ENCODE data around the gene UQCC2. TPM values are rescaled to one million over a fixed set of nuclear protein-coding genes. Genes with fewer than 3 reads are reported as not detected.

UQCC2 gene
- total RNA-seq, 1 donor from 2014 or later: 208 TPM

GRCh38 chr6:33670086-33670660, 41.3 kb downstream of the UQCC2 start:
- intact Hi-C loops (cut with DNase I): no loop called here
- DNase-seq (no peak), ATAC-seq (ENCODE audit: poor library complexity) (no peak)

DNA sequence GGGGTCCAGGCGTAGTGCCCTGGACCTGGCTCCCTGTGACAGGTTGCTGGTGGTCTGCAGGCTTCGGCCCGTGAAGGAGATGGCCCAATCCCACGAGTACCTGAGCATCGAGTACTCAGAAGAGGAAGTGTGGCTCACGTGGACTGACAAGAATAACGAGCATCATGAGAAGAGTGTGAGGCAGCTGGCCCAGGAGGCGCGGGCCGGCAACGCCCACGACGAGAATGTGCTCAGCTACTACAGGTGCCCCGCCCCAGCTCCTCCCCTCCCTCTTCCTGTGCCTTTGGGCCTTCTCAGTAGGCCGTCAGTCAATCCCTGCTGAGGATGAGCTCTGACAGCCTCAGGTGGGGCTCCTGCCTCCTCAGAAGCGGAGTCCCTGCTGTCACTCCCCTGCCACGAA, 42.6 kb downstream of the UQCC2 start:
- DNase-seq (no peak), ATAC-seq (ENCODE audit: poor library complexity) (no peak)
- intact Hi-C loops (cut with DNase I): no loop called here

- ATAC-seq (ENCODE audit: poor library complexity) (no peak), DNase-seq (no peak)
- intact Hi-C loops (cut with DNase I): no loop called here
Measured at GRCh38 chr6:33668328-33668727, 43.2 kb downstream of the UQCC2 start.

DNA sequence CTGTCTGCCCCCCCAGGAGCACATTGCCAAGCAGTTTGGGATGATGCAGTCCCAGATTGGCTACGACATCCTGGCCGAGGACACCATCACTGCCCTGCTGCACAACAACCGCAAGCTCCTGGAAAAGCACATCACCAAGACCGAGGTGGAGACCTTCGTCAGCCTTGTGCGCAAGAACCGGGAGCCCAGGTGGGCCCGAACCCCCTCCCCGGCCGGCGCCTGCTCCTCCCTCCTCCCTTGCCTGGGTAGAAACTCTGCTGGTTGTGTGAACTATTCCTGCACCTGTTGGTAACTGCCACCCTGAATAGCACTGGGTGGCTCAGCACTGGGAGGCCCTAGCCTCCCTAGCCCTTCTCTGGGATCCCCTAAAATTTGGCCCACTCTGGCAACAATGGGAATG, 43.7 kb downstream of the UQCC2 start:
- no peak for DNase-seq
- no peak for ATAC-seq (ENCODE audit: poor library complexity)

GRCh38 chr6:33667072-33667471, 44.4 kb downstream of the UQCC2 start:
- ATAC-seq (ENCODE audit: poor library complexity): no peak
- intact Hi-C loops (cut with DNase I): no loop called here
- no peak for DNase-seq

More for the DNA sequence above, 43.7 kb downstream of the UQCC2 start:
- intact Hi-C loops (cut with DNase I): no loop called here

GRCh38 chr6:33665957-33666356, 45.5 kb downstream of the UQCC2 start:
- no peak for DNase-seq
- ATAC-seq (ENCODE audit: poor library complexity): no peak
- intact Hi-C loops (cut with DNase I): no loop called here

DNA sequence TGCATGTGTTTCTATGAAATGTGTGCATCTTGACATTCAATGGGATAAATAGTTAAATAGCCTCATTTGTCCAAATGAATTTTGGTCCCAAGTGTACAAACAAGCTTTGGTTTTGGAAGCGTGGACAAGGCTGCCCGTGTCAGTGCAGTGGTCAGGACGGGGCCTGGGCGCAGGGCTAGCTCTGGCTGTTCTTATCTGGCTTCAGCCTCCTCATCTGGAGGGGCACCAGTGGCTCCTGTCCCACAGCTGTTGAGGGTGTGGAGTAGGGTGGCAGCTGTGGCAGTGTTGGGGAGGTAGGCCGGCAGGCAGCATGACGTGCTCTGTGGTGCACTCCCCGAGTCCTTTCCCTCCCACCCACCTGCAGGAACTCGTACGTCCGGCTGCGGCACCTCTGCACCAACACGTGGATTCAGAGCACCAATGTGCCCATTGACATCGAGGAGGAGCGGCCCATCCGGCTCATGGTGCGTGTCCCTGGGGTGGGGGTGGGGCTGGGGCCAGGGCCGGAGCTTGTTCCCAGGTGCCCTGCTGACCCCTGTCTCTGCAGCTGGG, 46.9 kb downstream of the UQCC2 start:
- no peak for DNase-seq
- intact Hi-C loops (cut with DNase I): no loop called here

DNA sequence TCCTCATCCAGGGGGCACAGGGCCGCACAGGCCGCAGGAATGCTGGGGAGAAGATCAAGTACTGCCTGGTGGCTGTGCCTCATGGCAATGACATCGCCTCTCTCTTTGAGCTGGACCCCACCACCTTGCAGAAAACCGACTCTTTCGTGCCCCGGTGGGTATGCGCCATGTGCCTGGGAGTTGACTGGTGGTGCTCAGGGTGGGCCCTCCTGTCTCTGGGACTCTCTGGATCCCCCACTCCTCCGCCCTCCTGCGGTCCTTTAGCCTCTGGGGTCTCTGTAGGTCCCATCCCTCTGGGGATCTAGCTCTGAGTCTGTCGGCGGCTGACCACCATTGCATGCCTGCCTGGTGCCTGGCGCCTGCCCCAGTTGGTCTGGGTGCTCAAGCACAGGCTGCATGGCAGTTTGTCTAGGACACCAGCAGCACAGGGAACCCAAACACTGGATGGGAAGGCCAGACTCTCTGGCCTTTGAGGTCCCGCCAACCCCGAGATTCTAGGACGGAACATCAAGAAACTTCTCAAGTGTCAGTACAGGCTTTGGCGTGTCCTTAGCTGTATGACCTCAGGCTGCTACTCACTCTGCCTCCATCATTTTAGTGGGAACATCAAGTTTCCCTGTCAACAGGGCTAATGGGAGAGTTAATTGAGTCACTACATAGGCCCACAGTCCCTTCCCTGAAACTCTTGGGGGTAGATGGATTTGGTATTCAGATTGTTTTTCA, 47.6 kb downstream of the UQCC2 start:
- intact Hi-C loops (cut with DNase I): no loop called here
- no peak for DNase-seq
- no peak for ATAC-seq (ENCODE audit: poor library complexity)

More for the DNA sequence above, 46.9 kb downstream of the UQCC2 start:
- ATAC-seq (ENCODE audit: poor library complexity): no peak

GRCh38 chr6:33663028-33663427, 48.5 kb downstream of the UQCC2 start:
- intact Hi-C loops (cut with DNase I): no loop called here
- DNase-seq: no peak
- no peak for ATAC-seq (ENCODE audit: poor library complexity)

DNA sequence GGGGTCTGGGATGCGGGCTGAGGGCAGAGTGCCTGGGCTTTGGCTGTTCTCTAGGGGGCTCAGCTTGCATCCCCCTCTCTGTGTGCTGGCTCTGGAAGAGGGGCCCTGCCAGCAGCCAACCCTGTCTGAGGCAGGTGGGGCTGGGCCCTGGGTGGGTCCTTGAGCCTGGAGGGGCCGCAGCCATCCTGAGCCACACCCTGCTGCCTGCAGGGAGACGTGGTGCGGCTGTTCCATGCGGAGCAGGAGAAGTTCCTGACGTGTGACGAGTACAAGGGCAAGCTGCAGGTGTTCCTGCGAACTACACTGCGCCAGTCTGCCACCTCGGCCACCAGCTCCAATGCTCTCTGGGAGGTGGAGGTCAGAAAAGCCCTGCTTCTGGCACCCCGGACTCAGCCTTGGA, 49.2 kb downstream of the UQCC2 start:
- intact Hi-C loops (cut with DNase I): no loop called here
- no peak for DNase-seq
- no peak for ATAC-seq (ENCODE audit: poor library complexity)

DNA sequence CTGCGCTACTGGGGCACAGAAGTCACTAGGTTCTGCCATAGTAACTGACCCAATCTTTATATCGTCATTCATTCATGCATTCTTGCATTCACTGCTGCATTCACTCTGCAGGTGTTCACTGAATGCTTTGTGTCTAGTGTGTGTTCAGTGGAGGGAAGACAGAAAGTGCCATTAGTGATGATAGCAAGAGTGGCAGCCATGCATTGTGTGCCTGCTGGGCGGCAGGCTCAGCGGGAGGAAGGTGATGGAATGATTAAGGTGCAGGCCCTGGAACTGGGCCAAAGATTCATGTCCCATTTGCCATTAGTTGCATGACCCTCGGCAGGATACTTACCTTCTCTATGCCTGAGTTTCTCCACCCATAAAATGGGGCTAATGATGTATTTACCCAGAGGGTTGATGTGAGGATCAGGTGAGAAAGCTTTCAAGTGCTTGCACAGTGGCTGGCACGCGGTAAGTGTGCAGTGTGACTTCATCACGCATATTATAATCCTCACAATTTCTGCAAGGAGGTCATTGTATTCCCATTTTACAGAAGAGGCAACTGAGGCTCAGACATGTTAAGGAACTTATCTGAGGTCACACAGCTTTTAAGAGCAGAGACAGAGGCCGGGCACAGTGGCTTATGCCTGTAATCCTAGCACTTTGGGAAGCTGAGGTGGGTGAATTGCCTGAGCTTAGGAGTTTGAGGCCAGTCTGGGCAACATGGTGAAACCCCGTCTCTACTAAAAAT, 50.2 kb downstream of the UQCC2 start:
- intact Hi-C loops (cut with DNase I): no loop called here
- no peak for DNase-seq
- ATAC-seq (ENCODE audit: poor library complexity): no peak

DNA sequence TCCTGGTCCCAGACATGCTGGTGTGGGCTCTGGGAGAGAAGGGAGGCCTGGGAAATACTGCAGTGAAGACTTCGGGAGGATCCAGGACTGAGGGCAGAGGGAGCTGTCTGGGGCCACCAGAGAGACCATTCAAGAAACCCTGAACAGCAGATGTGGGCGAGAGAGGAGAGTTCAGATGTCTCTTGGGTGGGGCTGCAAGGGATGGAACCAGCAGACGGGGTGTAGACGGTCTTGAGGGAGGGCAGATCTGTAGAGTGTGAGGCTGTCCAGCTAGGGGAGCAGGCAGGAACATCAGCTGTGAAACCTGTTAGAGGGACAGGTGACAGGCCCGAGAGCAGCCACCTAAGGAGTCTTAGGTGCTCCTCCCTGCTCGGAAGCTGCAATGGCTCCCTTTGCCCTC, 51.5 kb downstream of the UQCC2 start:
- no peak for DNase-seq
- intact Hi-C loops (cut with DNase I): no loop called here
- ATAC-seq (ENCODE audit: poor library complexity): no peak

- intact Hi-C loops (cut with DNase I): no loop called here
- DNase-seq: no peak
- no peak for ATAC-seq (ENCODE audit: poor library complexity)
Measured at GRCh38 chr6:33658982-33659689, 52.4 kb downstream of the UQCC2 start.

DNA sequence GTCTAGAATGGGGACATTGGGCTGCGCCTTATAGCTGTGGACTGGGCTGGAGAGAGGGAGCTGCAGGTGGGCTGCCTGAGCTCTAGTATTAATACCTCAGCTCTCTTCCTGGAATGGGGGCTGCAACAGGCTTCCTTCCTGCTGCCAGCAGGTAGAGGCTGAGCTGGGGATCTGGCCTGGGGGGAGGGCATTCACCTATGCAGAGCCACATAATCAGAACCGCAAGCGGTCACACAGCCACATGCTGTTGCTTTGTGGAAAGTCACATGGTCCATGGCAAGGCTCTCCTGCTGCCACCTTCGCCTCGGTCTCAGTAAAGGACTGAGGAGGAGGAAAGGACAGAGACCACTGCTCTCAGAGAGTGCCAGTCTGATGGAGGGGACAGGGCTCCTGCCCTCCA, 54.7 kb downstream of the UQCC2 start:
- DNase-seq (no peak), ATAC-seq (ENCODE audit: poor library complexity) (no peak)
- intact Hi-C loops (cut with DNase I): no loop called here

DNA sequence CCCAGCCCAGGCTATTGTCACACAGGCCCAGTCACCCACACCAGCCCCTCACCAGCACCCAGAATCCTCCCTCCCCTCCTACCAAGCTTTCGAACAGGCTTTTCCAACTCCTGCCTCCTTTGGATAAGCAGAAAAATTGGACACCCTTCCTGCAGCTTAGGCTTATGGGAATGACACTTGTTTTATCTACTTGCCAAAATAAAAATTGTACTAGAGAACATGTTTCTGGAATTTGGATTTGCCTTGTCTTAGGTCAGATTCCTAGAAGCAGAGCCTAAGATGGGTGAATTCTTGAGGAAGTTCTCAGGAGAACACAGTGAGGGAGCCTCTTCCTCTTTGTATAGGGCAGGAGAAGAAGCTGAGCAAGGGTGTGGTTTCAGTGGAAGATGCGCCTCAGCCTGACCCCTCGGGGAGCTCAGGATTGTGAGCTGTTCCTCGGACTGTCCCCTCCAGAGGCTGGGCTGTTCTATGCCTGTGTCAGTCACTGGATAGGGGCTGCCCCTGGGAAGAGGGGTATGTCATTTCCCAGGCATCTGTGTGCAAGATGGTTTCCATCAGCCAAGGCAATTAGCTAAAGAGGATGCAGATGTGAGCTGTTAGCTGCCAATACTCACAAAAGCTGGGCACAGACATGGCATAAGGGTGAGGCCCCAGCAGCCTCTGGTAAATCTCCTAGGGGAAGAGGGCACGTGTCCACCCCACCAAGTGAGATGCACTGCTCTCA, 56.5 kb downstream of the UQCC2 start:
- DNase-seq (no peak), ATAC-seq (ENCODE audit: poor library complexity) (no peak)
- intact Hi-C loops (cut with DNase I): no loop called here

DNA sequence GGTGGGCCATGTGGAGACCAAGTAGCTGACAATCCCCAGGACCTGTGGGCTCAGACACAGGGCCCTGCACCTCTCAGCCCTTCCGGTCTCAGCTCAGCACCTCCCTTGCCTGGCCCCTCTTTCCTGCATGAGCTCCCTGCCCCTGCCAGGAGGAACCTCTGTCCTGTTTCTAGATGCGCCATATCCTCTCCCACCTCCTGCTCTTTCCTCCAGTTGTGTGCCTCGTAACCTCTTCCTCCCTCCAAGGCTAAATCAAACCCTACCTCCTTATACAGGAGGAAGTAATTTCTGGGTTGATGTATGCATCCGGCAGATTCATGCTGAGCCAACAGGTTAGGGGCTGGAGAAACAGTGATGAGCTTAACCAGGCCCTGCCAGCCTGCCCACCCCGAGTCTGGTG, 59.5 kb downstream of the UQCC2 start:
- intact Hi-C loops (cut with DNase I): no loop called here
- no peak for ATAC-seq (ENCODE audit: poor library complexity)
- no peak for DNase-seq

- DNase-seq (no peak), ATAC-seq (ENCODE audit: poor library complexity) (no peak)
- intact Hi-C loops (cut with DNase I): no loop called here
Measured at GRCh38 chr6:33651403-33651802, 60.1 kb downstream of the UQCC2 start.
